ENCODE data around the gene BTD.

The BTD gene

DNA sequence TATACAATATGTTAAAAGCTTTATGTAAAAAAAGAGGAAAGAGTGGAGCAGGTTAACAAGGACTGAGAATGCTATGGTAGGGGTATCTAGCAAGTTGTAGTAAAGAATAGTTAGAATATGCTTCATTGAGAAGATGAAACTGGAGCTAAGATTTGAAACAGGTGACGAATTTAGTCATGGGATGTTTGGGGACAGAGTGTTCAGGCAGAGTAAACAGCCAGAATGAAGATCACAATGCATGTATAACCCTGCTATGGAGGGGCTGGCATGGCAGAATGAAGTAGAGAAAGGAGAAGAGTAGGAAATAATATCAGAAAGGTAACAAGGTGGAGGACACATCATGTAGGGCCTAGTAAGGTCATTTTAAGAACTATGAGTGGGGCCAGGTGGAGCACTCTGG is 72.0 kb downstream of the BTD start:
- DNase-seq = no peak

DNA sequence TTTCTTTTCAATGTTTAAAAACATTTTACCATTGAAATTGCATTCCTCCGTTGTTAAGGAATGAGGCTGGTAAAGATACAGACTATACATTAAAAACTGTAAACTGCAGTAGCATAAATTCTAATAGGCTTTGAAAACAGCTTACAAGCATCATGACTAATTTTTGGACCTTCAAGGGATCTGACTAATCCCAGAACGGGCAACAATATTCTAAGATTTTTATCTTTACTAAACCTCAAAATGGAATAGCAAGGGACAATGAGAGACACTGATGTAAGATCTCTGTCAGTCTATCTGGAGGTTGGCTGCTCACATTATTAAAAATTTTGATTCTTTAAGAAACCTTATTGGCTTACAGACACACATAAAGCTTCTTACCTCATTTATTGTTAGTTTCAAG is 74.7 kb downstream of the BTD start:
- no peak for DNase-seq

DNA sequence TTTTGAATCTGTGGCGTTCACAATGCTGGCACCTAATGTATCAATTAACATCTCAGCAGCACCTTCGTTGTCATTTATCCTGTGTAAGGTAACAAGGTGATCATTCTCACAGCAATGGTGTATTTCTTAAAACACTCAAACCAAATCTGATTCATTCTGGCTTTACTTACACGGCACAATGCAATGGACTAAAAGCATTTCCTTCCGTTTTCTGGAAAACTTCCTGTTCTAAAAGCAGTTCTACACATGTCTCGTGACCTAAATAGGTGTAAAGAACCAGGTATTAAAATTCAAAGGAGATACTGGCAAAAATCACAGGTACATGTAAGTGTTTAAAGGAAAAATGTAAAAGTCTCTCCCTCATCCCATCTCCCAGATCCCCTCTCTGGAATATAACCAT is 77.8 kb downstream of the BTD start:
- no peak for DNase-seq

DNA sequence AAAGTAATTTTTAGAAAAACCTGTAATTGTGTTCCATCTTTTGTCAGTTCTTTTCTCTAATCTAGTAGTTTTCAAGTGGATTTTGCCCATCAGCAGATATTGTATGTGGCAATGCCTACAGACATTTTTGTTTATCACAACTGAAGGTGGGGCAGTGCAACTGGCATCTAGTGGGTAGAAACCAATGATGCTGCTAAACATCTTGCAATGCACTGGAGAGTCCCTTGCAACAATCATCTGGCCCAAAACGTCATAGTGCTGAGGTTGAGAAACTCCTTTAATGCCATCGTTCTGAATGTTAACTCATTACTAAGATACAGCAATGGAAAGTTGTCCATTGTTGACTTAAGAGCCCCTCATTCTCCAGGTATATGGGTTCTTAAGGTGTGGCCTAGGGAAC is 80.1 kb downstream of the BTD start:
- DNase-seq = no peak

DNA sequence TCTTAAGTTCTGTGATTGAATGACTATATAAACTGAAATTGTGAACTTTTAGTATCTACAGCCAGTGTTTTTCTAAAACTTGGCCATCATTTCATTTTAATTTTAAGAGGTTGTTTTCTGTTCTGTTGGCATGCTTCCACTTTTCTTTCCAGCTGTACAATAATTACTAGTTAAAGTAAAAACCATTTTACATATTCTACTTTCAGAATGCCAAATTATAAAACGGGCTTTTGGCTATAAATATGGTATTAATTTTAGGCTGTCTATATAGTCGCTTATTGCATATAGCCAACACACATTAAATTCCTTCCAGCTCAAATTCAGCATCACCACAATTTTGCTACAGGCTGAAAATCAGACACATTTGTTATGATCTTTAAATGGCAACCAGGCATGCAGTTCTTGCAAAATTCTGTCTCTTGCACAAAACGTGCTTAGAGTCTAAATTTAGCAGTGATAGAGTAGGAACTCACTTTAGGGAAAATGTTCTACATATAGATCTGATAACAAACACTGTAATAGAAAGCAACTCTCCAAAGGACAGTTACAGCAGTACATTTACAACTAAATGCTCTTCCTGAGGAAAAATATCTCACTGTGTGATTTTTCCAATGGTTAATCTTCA is 81.1 kb downstream of the BTD start:
- DNase-seq = no peak

DNA sequence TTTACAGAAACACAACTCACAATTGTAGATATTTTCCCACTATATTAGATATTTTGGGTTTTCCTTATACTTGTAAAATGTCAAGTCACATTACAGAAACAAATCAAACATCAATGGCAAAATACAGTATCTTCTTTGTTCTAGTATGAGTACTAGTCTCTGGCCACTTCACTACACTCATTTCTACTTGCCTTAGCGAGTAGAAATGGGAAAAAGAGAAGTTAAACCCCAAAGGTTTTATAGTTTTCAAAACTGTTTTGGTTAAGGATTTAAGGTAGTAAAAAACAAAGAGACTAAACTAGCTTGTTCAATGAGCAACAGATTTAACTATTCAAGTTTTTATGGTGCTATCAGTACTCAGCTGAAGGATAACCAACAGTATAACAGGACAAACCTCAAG is 81.7 kb downstream of the BTD start:
- no peak for DNase-seq

DNA sequence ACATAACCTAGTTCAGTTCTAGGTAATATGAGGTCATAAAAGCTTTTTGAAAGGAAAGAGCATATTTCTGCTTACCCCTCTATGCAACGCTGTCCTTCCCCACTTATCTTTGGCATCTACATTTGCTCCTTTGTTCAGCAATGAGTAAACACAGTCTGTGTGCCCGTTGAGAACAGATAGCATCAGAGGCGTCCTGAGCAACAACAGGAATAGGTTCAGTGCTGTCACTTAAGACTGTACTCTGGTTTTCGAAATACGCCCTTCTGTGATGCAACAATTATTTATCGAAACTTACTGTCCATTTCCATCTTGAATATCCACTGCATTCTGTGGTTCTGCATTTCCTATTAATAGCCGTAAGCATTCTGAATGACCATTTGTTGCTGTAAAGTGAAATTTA is 84.4 kb downstream of the BTD start:
- no peak for DNase-seq

DNA sequence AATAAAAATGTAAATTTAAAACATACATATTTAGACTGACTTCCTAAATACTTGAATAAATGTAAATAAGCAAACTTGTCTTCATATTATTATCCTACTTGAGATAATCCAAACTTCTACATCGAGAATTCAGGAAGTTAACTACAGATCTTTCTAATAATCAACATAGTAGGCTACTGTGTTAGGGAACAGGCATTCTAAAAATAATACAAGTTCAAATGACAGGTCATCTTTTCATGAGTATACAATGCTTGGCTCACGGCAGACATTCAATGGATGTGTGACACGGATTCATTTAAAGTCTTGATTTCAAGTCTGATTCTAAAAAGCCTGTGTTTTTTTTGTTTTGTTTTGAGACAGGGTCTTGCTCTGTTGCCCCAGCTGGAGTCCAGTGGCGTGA is 88.7 kb downstream of the BTD start:
- DNase-seq = no peak

DNA sequence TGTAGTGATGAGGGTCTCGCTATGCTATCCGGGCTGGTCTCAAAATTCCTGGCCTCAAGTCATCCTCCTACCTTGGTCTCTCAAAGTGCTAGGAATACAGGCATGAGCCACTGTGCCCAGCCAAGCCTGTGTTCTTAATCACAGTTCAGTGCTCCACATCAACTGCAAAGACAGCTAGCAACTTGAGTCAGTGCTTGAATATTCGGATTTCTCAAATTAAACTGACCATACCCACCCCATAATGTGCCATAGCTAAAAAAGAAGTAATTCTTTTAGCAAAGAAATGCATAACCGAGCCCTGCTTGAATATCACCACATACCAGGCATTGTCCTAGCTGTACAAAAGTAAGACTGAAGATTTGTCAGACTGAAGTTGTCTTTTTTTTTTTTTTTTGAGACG is 89.2 kb downstream of the BTD start:
- no peak for DNase-seq

DNA sequence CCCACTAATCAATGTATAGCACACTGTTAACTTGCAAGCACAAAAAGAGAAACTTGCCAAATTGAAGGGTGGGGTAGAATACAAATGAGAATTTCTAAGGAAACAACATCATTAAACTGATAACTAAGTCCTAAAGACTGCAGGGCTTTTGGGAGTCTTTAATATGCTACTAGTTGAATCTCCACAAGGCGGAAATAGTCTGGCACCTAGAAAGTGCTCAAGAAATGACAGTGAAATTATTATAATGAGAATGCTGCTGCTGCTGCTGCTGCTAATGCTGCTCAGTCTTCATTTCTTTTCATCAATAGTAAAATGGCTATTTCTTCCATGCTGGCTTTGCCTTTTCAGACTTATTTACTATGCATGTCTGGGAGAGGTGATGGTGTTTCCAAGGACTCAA is 91.8 kb downstream of the BTD start:
- DNase-seq = no peak

DNA sequence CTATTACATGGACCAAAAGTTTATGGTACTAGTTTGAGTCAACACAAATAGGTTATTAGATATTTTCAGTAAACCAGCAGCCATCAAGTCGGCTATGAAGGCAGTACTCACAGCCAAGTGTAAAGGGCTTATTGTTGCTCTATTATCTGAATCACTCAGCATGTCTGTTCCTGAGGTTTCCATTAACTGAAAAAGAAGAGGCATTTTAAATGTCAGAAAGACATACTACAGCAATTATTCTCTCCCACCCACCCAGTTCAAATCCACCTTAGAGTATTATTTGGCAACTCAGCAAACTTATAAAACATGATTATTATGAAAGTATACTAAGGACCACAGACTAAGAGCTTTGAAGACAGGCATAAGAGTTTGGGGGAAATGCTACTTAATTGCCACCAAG is 93.1 kb downstream of the BTD start:
- DNase-seq = no peak
